ENCODE results near the gene TMEM100.

DNA sequence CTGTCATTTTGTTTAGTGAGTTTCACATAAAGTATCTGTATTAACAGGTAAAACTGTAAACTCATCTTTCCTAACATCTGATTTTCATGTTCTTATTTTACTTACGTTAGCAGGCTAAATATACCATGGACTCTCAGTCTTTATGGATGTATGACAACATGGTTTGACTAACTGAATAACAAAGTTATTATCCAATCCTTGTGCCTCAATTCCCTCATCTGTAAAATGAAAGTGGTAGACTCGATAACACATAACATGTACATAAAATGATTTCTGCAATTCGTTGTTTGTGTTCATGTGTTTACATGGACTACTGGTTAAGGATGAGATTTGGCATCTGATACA, 18.7 kb upstream of the TMEM100 start:
- TF ChIP-seq, protein P1, sequence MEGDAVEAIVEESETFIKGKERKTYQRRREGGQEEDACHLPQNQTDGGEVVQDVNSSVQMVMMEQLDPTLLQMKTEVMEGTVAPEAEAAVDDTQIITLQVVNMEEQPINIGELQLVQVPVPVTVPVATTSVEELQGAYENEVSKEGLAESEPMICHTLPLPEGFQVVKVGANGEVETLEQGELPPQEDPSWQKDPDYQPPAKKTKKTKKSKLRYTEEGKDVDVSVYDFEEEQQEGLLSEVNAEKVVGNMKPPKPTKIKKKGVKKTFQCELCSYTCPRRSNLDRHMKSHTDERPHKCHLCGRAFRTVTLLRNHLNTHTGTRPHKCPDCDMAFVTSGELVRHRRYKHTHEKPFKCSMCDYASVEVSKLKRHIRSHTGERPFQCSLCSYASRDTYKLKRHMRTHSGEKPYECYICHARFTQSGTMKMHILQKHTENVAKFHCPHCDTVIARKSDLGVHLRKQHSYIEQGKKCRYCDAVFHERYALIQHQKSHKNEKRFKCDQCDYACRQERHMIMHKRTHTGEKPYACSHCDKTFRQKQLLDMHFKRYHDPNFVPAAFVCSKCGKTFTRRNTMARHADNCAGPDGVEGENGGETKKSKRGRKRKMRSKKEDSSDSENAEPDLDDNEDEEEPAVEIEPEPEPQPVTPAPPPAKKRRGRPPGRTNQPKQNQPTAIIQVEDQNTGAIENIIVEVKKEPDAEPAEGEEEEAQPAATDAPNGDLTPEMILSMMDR (IDR thresholded peaks at IDR 0.05; ENCODE audit: low read depth, low read length, poor library complexity, severe bottlenecking), result no peak
- TF ChIP-seq EZH2phosphoT487 (IDR thresholded peaks at IDR 0.05; ENCODE audit: borderline replicate concordance, low read length), result no peak
